Cardiac muscle cell (in vitro differentiated cells and primary cell): Measurements from ENCODE around the gene COL4A2. TPM values are rescaled to one million over a fixed set of nuclear protein-coding genes. Genes with fewer than 3 reads are reported as not detected.
A peak's percentile ranks its signal among the peaks of the same experiment; 100 is the strongest.

ENCODE experiments used
- DNase-seq, 2 donors: peaks; one replicate each; pipeline versions ENCODE4 v3.0.0 to v3.0.0-alpha.2; 2010 to 2017; ENCODE audit warnings: low read depth in 1 of 2, low spot score in 1 of 2
- H3K27ac ChIP-seq: fragments of 200-600 bp; sonication (generic); 2 replicates; pipeline ENCODE4 v1.5.1; 2016
- H3K27me3 ChIP-seq: fragments of 200-600 bp; sonication (generic); 2 replicates; pipeline ENCODE4 v1.6.0; 2016; ENCODE audit warnings: control low read depth
- H3K36me3 ChIP-seq: fragments of 200-600 bp; sonication (generic); 2 replicates; pipeline ENCODE4 v1.5.1; 2016; ENCODE audit warnings: control low read depth
- H3K4me1 ChIP-seq: fragments of 200-600 bp; sonication (generic); 2 replicates; pipeline ENCODE4 v1.8.1; 2017; ENCODE audit warnings: low read depth, mild to moderate bottlenecking, mixed run types
- H3K4me3 ChIP-seq: fragments of 200-600 bp; sonication (generic); 2 replicates; pipeline ENCODE4 v1.5.1; 2016; ENCODE audit warnings: mild to moderate bottlenecking
- H3K9me3 ChIP-seq: fragments of 200-600 bp; sonication (generic); 2 replicates; pipeline ENCODE4 v1.5.1; 2017; ENCODE audit warnings: low read depth, mild to moderate bottlenecking, control low read depth
- CTCF ChIP-seq: IDR thresholded peaks from 2 replicates; pipeline ENCODE4 v1.5.1; 2012; ENCODE audit warnings: low read depth, mild to moderate bottlenecking, low read length
- polyA plus RNA-seq: library from polyadenylated mRNA; unstranded; fragments of >200 nt; fragmentation: Nextera tagmentation; extraction: Ambion mirVana; gene quantifications from 2 replicates; pipeline ENCODE4 v1.2.1, GENCODE V29; 2016
- total RNA-seq: library from RNA; depleted of rRNA; stranded (reverse); fragments of >200 nt; gene quantifications from 2 replicates; pipeline ENCODE4 v1.2.3, GENCODE V29; 2016

COL4A2 gene
- total and polyA plus RNA-seq, 2 experiments from 2014 or later, result 184 to 516 TPM

GRCh38 chr13:110345701-110346100 is 38.6 kb downstream of the COL4A2 start:
- Histone ChIP-seq H3K9me3 (no peaks in the 10 kb centered on the region), H3K36me3 (no peaks in the 10 kb centered on the region), H3K27ac (no peak overlapping the region), H3K4me3 (no peak overlapping the region), H3K27me3 (no peaks in the 10 kb centered on the region), H3K4me1 (peaks cover 31% of the 10 kb centered on the region)
- TF ChIP-seq CTCF, result no peak
- no peak for DNase-seq

GRCh38 chr13:110346661-110347067 is 39.6 kb downstream of the COL4A2 start:
- Histone ChIP-seq H3K27ac (no peak overlapping the region), H3K36me3 (no peaks in the 10 kb centered on the region), H3K27me3 (no peaks in the 10 kb centered on the region), H3K4me3 (no peak overlapping the region), H3K4me1 (peaks cover 26% of the 10 kb centered on the region), H3K9me3 (no peaks in the 10 kb centered on the region)
- no peak for TF ChIP-seq CTCF
- DNase-seq, result no peak

GRCh38 chr13:110347088-110347487 is 40.0 kb downstream of the COL4A2 start:
- DNase-seq, result no peak
- no peak for TF ChIP-seq CTCF
- H3K9me3 ChIP-seq, result no peaks in the 10 kb centered on the region
- H3K27ac ChIP-seq, result no peak overlapping the region
- no peak overlapping the region for H3K4me3 ChIP-seq
- H3K4me1 ChIP-seq, result peaks cover 22% of the 10 kb centered on the region
- H3K36me3 ChIP-seq, result no peaks in the 10 kb centered on the region
- no peaks in the 10 kb centered on the region for H3K27me3 ChIP-seq

- Histone ChIP-seq H3K4me1 (peaks cover 16% of the 10 kb centered on the region), H3K9me3 (no peaks in the 10 kb centered on the region), H3K4me3 (no peak overlapping the region), H3K27me3 (no peaks in the 10 kb centered on the region), H3K27ac (no peak overlapping the region), H3K36me3 (no peaks in the 10 kb centered on the region)
- DNase-seq, result peak in 1 of 2 donors; percentile 93
- TF ChIP-seq CTCF, result no peak
These were observed 40.6 kb downstream of the COL4A2 start for GRCh38 chr13:110347535-110348308.

GRCh38 chr13:110348309-110349105 is 41.4 kb downstream of the COL4A2 start:
- no peak for DNase-seq
- H3K36me3 ChIP-seq, result no peaks in the 10 kb centered on the region
- H3K4me1 ChIP-seq, result peaks cover 16% of the 10 kb centered on the region
- no peak overlapping the region for H3K27ac ChIP-seq
- H3K9me3 ChIP-seq, result no peaks in the 10 kb centered on the region
- H3K27me3 ChIP-seq, result no peaks in the 10 kb centered on the region
- no peak for TF ChIP-seq CTCF
- H3K4me3 ChIP-seq, result no peak overlapping the region
